ENCODE data around the gene SCGB1A1. TPM values are rescaled to one million over a fixed set of nuclear protein-coding genes. Genes with fewer than 3 reads are reported as not detected.

Gene SCGB1A1
- total RNA-seq, 1 donor from 2014 or later, result not detected

DNA sequence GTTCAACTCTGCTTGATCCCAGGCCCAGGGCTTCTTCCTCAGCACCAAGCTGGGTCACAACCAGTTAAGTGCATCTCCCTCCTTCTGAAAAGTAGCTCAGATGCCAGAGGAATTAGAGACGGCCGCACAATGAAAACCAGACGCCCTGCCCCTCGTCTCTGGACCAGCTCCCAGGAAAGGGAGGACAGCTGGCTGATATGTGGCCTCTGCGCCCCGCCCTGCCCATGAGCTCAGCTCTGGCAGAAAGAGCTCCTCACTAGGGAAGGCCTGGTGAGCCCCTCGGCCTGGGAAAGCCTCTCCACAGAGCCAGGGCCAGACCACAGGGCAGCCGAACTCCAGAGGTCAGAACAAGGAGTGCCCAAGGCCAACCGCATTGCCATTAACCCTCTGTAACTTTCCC is 18.1 kb upstream of the SCGB1A1 start:
- TF ChIP-seq POLR2AphosphoS5 (IDR thresholded peaks at IDR 0.05; ENCODE audit: insufficient read depth in 1 of 2, low read depth in 1 of 2) (peak; percentile 67 to 74), CTCF (IDR thresholded peaks at IDR 0.05) (no peak), POLR2A (IDR thresholded peaks at IDR 0.05) (no peak)
- H3K9me3 ChIP-seq, result no peaks in the 10 kb centered on the region
- H3K36me3 ChIP-seq, result no peaks in the 10 kb centered on the region
- H3K4me1 ChIP-seq, result peaks cover 82% of the 10 kb centered on the region
- peak overlapping the region; percentile 87 for H3K27ac ChIP-seq
- peak overlapping the region in 1 of 2 donors; percentile 3 for H3K4me3 ChIP-seq
- no peak for DNase-seq (ENCODE audit: extremely low spot score in 2 of 2)
- no peaks in the 10 kb centered on the region for H3K27me3 ChIP-seq
- intact Hi-C loops (cut with DNase I), result no loop called here

DNA sequence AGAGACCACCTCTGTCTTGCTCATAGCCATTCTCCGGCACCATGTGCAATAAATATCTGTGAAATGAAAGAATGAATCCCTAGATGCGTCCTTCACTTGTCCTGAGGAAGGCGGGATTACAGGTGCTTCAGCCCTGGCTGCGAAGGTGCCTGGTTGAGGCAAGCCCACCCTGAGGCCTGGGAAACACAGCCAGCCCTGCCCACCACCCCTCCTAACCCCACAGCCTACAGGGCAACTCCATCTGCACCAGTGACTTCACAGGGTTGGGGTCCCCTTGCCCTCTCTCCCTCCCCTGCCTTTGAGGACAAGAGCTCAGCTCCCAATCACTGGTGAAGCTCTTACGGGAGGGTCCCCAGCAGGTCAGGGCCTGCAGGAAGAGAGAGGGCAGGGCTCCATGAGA is 17.5 kb upstream of the SCGB1A1 start:
- intact Hi-C loops (cut with DNase I), result no loop called here
- TF ChIP-seq CTCF (IDR thresholded peaks at IDR 0.05) (no peak), POLR2AphosphoS5 (IDR thresholded peaks at IDR 0.05; ENCODE audit: insufficient read depth in 1 of 2, low read depth in 1 of 2) (no peak), POLR2A (IDR thresholded peaks at IDR 0.05) (no peak)
- DNase-seq (ENCODE audit: extremely low spot score in 2 of 2), result no peak

DNA sequence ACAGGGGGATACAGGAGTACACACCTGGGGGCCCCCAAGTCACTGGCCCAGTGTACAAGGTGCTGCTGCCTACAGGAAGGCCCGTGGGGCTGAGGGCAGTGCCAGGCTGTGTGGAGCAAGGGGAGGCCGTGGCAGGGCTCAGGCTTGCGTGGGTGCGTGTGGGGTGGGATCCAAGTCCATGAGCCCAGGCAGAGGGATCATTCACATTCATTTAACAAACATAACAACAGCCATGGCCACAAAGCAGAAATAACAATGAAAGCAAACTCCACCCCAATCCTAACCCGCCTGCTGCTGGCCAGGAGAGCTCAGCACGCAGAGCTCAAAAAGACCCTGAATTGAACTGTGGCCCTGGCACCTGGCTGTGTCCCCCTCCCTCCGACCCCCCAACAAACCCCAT is 17.0 kb upstream of the SCGB1A1 start:
- Histone ChIP-seq H3K27ac (peak overlapping the region; percentile 87), H3K4me3 (peak overlapping the region in 1 of 2 donors; percentile 21), H3K36me3 (no peaks in the 10 kb centered on the region), H3K27me3 (no peaks in the 10 kb centered on the region), H3K4me1 (peaks cover 81% of the 10 kb centered on the region), H3K9me3 (no peaks in the 10 kb centered on the region)
- TF ChIP-seq CTCF (IDR thresholded peaks at IDR 0.05), result no peak
- no peak for TF ChIP-seq POLR2AphosphoS5 (IDR thresholded peaks at IDR 0.05; ENCODE audit: insufficient read depth in 1 of 2, low read depth in 1 of 2)
- TF ChIP-seq POLR2A (IDR thresholded peaks at IDR 0.05), result no peak
- no peak for DNase-seq (ENCODE audit: extremely low spot score in 2 of 2)
- intact Hi-C loops (cut with DNase I), result no loop called here

More for the DNA sequence above, 17.5 kb upstream of the SCGB1A1 start:
- H3K9me3 ChIP-seq, result no peaks in the 10 kb centered on the region
- H3K4me3 ChIP-seq, result peak overlapping the region in 1 of 2 donors; percentile 21
- H3K36me3 ChIP-seq, result no peaks in the 10 kb centered on the region
- peaks cover 82% of the 10 kb centered on the region for H3K4me1 ChIP-seq
- H3K27me3 ChIP-seq, result no peaks in the 10 kb centered on the region
- peak overlapping the region; percentile 87 for H3K27ac ChIP-seq

DNA sequence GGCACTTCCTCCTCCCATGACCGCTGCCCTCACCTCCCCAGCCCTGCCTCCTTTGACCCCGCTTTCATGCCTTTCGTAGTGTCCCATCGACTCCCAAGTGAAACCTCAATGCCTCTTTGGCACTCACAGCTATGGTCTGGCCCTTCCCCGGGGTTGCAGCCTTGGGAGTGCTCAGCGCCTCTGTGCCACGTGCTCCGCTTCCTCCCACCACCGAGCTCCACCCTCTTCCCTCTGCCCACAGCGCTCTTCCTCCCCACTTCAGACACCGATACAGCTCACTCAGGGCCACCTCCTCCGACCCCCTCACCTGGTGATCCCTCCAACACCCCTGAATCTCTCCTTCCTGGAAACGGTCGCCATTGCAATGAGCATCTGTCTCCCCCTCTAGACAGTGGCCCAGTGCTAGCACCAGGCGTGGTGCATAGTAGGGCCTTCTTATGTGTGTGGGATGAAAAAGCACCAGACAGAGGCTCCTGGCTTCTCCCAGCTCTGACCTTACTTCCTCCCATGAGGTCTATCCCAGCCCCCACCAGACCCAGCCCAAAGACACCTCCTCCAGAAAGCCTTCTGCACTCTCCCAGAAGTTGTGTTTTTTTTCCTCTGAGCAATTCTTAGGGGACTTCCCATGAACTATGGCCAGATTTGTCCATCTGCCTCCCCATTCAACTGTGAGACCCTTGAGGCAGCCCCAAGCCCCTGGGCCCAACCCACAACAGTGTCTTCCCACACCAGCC is 16.4 kb upstream of the SCGB1A1 start:
- no peak for DNase-seq (ENCODE audit: extremely low spot score in 2 of 2)
- TF ChIP-seq POLR2A (IDR thresholded peaks at IDR 0.05), result no peak
- TF ChIP-seq CTCF (IDR thresholded peaks at IDR 0.05), result no peak
- peak in 1 of 2 donors; percentile 70 for TF ChIP-seq POLR2AphosphoS5 (IDR thresholded peaks at IDR 0.05; ENCODE audit: insufficient read depth in 1 of 2, low read depth in 1 of 2)
- Histone ChIP-seq H3K36me3 (no peaks in the 10 kb centered on the region), H3K27ac (peak overlapping the region; percentile 87), H3K9me3 (no peaks in the 10 kb centered on the region), H3K27me3 (no peaks in the 10 kb centered on the region), H3K4me1 (peaks cover 75% of the 10 kb centered on the region), H3K4me3 (peak overlapping the region in 1 of 2 donors; percentile 21)
- intact Hi-C loops (cut with DNase I), result no loop called here

Measured in vagina (tissue), 2 donors.